ENCODE results near the gene SLC12A3. TPM values are rescaled to one million over a fixed set of nuclear protein-coding genes. Genes with fewer than 3 reads are reported as not detected.

The SLC12A3 gene
- total RNA-seq, 4 donors from 2014 or later: not detected

DNA sequence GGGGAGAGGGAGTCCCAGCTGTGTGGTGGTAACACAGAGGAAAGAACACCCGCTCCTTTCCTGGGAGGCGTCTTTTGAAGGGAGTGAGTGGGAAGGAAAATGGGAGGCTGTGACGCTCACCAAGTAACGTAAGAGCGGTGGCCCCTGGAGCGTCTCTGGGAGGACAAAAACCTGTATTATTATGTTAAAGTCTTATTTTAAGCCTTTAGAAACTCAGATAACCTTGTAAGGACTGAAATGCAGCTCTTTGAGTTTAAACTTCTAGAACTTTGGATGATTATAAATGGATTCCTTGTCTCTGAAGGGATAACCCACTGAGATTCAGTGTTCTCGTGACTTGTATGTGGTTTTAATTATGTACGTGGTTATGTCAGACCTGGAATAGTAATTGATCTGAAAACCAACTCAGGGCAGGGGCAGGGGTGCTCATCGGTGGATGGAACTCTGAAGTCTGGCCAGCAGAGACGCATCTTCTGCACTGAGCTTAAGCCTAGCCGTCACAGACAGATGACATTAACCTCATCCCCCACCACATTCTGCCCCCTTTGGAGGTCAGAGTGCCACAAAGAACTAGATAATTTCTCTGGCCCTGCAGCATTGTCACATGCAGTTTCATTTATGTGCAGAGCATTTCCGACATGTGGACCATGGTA, 41.8 kb upstream of the SLC12A3 start:
- no peak for ATAC-seq
- H3K4me3 ChIP-seq: no peak overlapping the region
- H3K27me3 ChIP-seq: no peaks in the 10 kb centered on the region
- peaks cover 0 to 78% of the 10 kb centered on the region in 2 donors for H3K36me3 ChIP-seq
- WGBS, 2 donors (ENCODE audit: low coverage in 1 of 2): 81 to 84% methylated on average over 6 to 12 of the region's 12 CpGs
- H3K9me3 ChIP-seq: no peaks in the 10 kb centered on the region
- no peak overlapping the region for H3K27ac ChIP-seq
- TF ChIP-seq POLR2A (IDR thresholded peaks at IDR 0.05) (no peak), EP300 (IDR thresholded peaks at IDR 0.05) (no peak), POLR2AphosphoS5 (IDR thresholded peaks at IDR 0.05) (no peak)
- TF ChIP-seq, protein P1, sequence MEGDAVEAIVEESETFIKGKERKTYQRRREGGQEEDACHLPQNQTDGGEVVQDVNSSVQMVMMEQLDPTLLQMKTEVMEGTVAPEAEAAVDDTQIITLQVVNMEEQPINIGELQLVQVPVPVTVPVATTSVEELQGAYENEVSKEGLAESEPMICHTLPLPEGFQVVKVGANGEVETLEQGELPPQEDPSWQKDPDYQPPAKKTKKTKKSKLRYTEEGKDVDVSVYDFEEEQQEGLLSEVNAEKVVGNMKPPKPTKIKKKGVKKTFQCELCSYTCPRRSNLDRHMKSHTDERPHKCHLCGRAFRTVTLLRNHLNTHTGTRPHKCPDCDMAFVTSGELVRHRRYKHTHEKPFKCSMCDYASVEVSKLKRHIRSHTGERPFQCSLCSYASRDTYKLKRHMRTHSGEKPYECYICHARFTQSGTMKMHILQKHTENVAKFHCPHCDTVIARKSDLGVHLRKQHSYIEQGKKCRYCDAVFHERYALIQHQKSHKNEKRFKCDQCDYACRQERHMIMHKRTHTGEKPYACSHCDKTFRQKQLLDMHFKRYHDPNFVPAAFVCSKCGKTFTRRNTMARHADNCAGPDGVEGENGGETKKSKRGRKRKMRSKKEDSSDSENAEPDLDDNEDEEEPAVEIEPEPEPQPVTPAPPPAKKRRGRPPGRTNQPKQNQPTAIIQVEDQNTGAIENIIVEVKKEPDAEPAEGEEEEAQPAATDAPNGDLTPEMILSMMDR (IDR thresholded peaks at IDR 0.05): no peak
- no peaks in the 10 kb centered on the region for H3K4me1 ChIP-seq

DNA sequence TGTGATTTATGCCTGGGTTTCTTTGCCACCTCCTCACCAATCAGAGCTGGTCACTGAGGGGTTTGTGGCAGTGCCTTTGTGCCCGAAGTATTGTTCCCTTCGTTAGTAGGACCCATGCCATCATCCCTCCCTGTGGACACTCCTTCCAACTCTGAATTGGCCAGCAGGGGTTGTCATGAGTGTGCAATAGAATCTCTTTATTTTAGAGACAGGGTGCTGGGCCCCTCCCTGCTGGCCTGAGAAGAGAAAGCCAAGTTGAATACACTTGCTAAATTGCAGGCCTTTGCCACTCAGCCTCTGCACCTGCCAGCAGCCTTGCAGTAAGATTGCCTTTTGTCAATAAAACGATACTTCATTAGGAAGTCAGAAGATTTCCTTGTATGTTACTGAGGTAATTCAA, 40.7 kb upstream of the SLC12A3 start:
- no peaks in the 10 kb centered on the region for H3K4me1 ChIP-seq
- H3K27ac ChIP-seq: no peak overlapping the region
- ATAC-seq: no peak
- peaks cover 0 to 76% of the 10 kb centered on the region in 2 donors for H3K36me3 ChIP-seq
- 63 to 86% methylated on average over 1 to 3 of the region's 3 CpGs for WGBS, 2 donors (ENCODE audit: low coverage in 1 of 2)
- H3K9me3 ChIP-seq: no peaks in the 10 kb centered on the region
- TF ChIP-seq, protein P1 (IDR thresholded peaks at IDR 0.05): no peak
- TF ChIP-seq POLR2A (IDR thresholded peaks at IDR 0.05) (no peak), EP300 (IDR thresholded peaks at IDR 0.05) (no peak), POLR2AphosphoS5 (IDR thresholded peaks at IDR 0.05) (no peak)
- no peaks in the 10 kb centered on the region for H3K27me3 ChIP-seq
- no peak overlapping the region for H3K4me3 ChIP-seq

DNA sequence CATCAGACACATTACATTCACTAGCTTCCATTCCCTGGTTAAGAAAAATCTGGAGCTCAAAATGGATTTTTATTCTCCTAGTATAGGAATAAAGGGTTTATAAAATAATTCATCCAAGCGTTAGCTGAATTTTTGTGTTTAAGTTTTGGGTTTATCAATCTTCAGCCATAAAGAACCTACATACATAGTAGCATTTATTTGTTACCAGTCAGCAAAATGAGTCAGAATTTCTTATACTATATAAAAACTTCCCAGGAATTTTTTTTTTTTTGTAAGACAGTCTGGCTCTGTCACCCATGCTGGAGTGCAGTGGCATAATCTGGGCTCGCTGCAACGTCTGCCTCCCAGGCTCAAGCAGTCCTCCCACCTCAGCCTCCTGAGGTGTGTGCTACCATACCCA, 40.2 kb upstream of the SLC12A3 start:
- Histone ChIP-seq H3K27me3 (no peaks in the 10 kb centered on the region), H3K9me3 (no peaks in the 10 kb centered on the region), H3K27ac (no peak overlapping the region), H3K4me1 (no peaks in the 10 kb centered on the region), H3K36me3 (peaks cover 0 to 75% of the 10 kb centered on the region in 2 donors), H3K4me3 (no peak overlapping the region)
- ATAC-seq: no peak
- TF ChIP-seq POLR2AphosphoS5 (IDR thresholded peaks at IDR 0.05) (no peak), EP300 (IDR thresholded peaks at IDR 0.05) (no peak), POLR2A (IDR thresholded peaks at IDR 0.05) (no peak)
- TF ChIP-seq, protein P1 (IDR thresholded peaks at IDR 0.05): no peak
- 78 to 86% methylated on average over 3 of the region's 3 CpGs for WGBS, 2 donors (ENCODE audit: low coverage in 1 of 2)

DNA sequence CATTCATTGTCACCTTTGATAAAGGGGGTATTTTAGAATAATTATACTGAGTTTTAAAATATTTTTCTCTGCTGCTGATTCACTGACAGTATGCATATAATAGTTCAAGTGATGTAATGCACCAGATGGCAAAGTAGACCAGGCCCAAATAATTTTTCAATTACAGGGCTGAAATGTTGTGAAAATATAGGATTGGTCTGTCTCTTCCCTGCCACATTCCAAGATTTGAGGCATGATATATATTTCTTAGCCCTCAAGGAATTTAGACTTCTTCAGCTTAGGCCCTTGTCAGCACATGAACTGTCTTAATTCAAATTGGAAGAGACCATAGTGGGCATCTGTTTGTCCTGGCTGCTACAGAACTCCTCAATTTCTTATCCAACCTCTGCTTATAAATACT, 39.2 kb upstream of the SLC12A3 start:
- Histone ChIP-seq H3K4me1 (no peaks in the 10 kb centered on the region), H3K4me3 (no peak overlapping the region), H3K27ac (no peak overlapping the region), H3K36me3 (peaks cover 0 to 74% of the 10 kb centered on the region in 2 donors), H3K9me3 (no peaks in the 10 kb centered on the region), H3K27me3 (no peaks in the 10 kb centered on the region)
- ATAC-seq: no peak
- TF ChIP-seq POLR2AphosphoS5 (IDR thresholded peaks at IDR 0.05) (no peak), EP300 (IDR thresholded peaks at IDR 0.05) (no peak), POLR2A (IDR thresholded peaks at IDR 0.05) (no peak)
- TF ChIP-seq, protein P1 (IDR thresholded peaks at IDR 0.05): no peak

DNA sequence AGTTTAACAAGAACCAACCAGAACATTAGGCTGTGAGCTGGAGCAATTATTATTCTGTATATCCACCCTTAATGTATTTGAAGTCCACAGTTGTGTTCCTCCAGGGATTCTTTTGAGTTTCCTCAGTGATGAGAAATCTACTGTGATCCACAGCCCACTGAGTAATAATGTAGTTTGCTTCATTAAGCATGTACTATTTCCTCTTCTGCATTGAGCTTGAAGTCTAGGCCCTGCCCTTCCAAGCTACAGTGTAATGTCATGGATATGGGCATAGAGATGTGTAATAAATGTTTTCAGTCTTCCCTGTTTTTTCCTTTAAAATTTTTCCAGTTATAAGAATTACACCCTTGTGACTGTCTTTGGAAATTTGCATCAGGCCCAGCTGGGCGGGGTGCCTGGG, 36.4 kb upstream of the SLC12A3 start:
- H3K4me3 ChIP-seq: no peak overlapping the region
- H3K27me3 ChIP-seq: no peaks in the 10 kb centered on the region
- no peaks in the 10 kb centered on the region for H3K4me1 ChIP-seq
- TF ChIP-seq POLR2A (IDR thresholded peaks at IDR 0.05): no peak
- TF ChIP-seq POLR2AphosphoS5 (IDR thresholded peaks at IDR 0.05): no peak
- TF ChIP-seq, protein P1 (IDR thresholded peaks at IDR 0.05): no peak
- no peak for TF ChIP-seq EP300 (IDR thresholded peaks at IDR 0.05)
- no peak for ATAC-seq
- 100% methylated on average over 1 of the region's 1 CpG for WGBS, 2 donors (ENCODE audit: low coverage in 1 of 2)
- no peaks in the 10 kb centered on the region for H3K9me3 ChIP-seq
- no peak overlapping the region for H3K27ac ChIP-seq
- H3K36me3 ChIP-seq: peaks cover 0 to 76% of the 10 kb centered on the region in 2 donors

Measured in gastroesophageal sphincter (tissue), 4 donors.